Gastroesophageal sphincter (tissue), 3 donors: ENCODE data around the gene OAS2.

Source experiments
- EP300 ChIP-seq: sonication (generic); formaldehyde crosslinking; IDR thresholded peaks from one replicate; pipeline ENCODE4 v1.6.1; 2017; ENCODE audit warnings: antibody characterized with exemption, mild to moderate bottlenecking
- POLR2A ChIP-seq, 2 donors: fragments of 450-650 bp; IDR thresholded peaks; one replicate each; pipeline ENCODE4 v1.6.1; 2017; ENCODE audit warnings: antibody characterized with exemption in 2 of 2, mild to moderate bottlenecking in 2 of 2, moderate library complexity in 1 of 2
- TF ChIP-seq, protein P1 (sequence below), 4 experiments: fragments of 200-600 bp in 2 of 4; fragments of 450-650 bp in 2 of 4; sonication (generic) in 1 of 4; IDR thresholded peaks; one replicate each; pipeline ENCODE4 v1.5.1; 2017 to 2019; ENCODE audit warnings: antibody characterized with exemption in 4 of 4, mild to moderate bottlenecking in 2 of 4, moderate library complexity in 2 of 4

DNA sequence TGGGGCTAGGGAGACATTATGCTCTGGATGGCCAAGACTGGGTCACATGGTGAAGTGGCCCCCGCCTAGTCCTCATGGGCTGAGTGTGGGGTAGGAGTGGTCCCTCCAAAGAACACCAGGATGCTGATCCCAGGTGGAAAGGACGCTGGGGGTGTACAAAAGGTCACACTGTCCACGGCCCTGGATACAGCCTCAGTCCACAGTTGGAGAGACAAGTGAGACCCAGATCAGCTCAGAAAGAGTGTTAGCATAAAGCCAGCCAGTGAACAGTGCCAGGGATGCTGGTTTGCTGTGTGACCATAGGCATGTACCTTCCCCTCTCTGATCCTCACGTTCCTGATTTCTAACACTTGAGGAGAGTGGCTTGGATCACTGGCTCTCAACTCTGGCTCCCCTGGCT lies 13.4 kb upstream of the OAS2 start:
- TF ChIP-seq EP300 (no peak), POLR2A (IDR thresholded peaks at IDR 0.05) (no peak)
- TF ChIP-seq, protein P1, sequence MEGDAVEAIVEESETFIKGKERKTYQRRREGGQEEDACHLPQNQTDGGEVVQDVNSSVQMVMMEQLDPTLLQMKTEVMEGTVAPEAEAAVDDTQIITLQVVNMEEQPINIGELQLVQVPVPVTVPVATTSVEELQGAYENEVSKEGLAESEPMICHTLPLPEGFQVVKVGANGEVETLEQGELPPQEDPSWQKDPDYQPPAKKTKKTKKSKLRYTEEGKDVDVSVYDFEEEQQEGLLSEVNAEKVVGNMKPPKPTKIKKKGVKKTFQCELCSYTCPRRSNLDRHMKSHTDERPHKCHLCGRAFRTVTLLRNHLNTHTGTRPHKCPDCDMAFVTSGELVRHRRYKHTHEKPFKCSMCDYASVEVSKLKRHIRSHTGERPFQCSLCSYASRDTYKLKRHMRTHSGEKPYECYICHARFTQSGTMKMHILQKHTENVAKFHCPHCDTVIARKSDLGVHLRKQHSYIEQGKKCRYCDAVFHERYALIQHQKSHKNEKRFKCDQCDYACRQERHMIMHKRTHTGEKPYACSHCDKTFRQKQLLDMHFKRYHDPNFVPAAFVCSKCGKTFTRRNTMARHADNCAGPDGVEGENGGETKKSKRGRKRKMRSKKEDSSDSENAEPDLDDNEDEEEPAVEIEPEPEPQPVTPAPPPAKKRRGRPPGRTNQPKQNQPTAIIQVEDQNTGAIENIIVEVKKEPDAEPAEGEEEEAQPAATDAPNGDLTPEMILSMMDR (IDR thresholded peaks at IDR 0.05) = no peak
